ENCODE data around the gene LTB4R.

LTB4R gene

GRCh38 chr14:24314377-24315193 is 3.3 kb downstream of the LTB4R start:
- TF ChIP-seq POLR2A (IDR thresholded peaks at IDR 0.05; ENCODE audit: low read length) (no peak), GATA1 (IDR thresholded peaks at IDR 0.05; ENCODE audit: low read depth, low read length) (no peak)
- no peak for DNase-seq

- no peak for TF ChIP-seq GATA1 (IDR thresholded peaks at IDR 0.05; ENCODE audit: low read depth, low read length)
- no peak for TF ChIP-seq POLR2A (IDR thresholded peaks at IDR 0.05; ENCODE audit: low read length)
- no peak for DNase-seq
Observed at GRCh38 chr14:24315243-24315806, 4.0 kb downstream of the LTB4R start.

GRCh38 chr14:24315807-24316596 is 4.7 kb downstream of the LTB4R start:
- TF ChIP-seq POLR2A (IDR thresholded peaks at IDR 0.05; ENCODE audit: low read length), result no peak
- TF ChIP-seq GATA1 (IDR thresholded peaks at IDR 0.05; ENCODE audit: low read depth, low read length), result no peak
- peak; percentile 55 to 61 for DNase-seq

GRCh38 chr14:24316597-24316950 is 5.3 kb downstream of the LTB4R start:
- no peak for TF ChIP-seq POLR2A (IDR thresholded peaks at IDR 0.05; ENCODE audit: low read length)

GRCh38 chr14:24317141-24317928 is 6.0 kb downstream of the LTB4R start:
- TF ChIP-seq GATA1 (IDR thresholded peaks at IDR 0.05; ENCODE audit: low read depth, low read length), result no peak
- no peak for TF ChIP-seq POLR2A (IDR thresholded peaks at IDR 0.05; ENCODE audit: low read length)
- no peak for DNase-seq

More at GRCh38 chr14:24316597-24316950, 5.3 kb downstream of the LTB4R start:
- no peak for DNase-seq

- no peak for TF ChIP-seq POLR2A (IDR thresholded peaks at IDR 0.05; ENCODE audit: low read length)
- TF ChIP-seq GATA1 (IDR thresholded peaks at IDR 0.05; ENCODE audit: low read depth, low read length), result no peak
- DNase-seq, result no peak
Observed at GRCh38 chr14:24321212-24321975, 10.1 kb downstream of the LTB4R start.

- no peak for DNase-seq
- no peak for TF ChIP-seq GATA1 (IDR thresholded peaks at IDR 0.05; ENCODE audit: low read depth, low read length)
- no peak for TF ChIP-seq POLR2A (IDR thresholded peaks at IDR 0.05; ENCODE audit: low read length)
Observed at GRCh38 chr14:24322672-24323071, 11.4 kb downstream of the LTB4R start.

- TF ChIP-seq GATA1 (IDR thresholded peaks at IDR 0.05; ENCODE audit: low read depth, low read length) (no peak), POLR2A (IDR thresholded peaks at IDR 0.05; ENCODE audit: low read length) (no peak)
Observed at GRCh38 chr14:24323341-24323740, 12.0 kb downstream of the LTB4R start.

GRCh38 chr14:24324024-24324423 is 12.7 kb downstream of the LTB4R start:
- DNase-seq, result no peak
- TF ChIP-seq POLR2A (IDR thresholded peaks at IDR 0.05; ENCODE audit: low read length), result no peak
- no peak for TF ChIP-seq GATA1 (IDR thresholded peaks at IDR 0.05; ENCODE audit: low read depth, low read length)

More at GRCh38 chr14:24323341-24323740, 12.0 kb downstream of the LTB4R start:
- no peak for DNase-seq

- TF ChIP-seq POLR2A (IDR thresholded peaks at IDR 0.05; ENCODE audit: low read length) (no peak), GATA1 (IDR thresholded peaks at IDR 0.05; ENCODE audit: low read depth, low read length) (no peak)
- DNase-seq, result no peak
Observed at GRCh38 chr14:24325041-24325530, 13.8 kb downstream of the LTB4R start.

GRCh38 chr14:24325963-24326362 is 14.7 kb downstream of the LTB4R start:
- DNase-seq, result no peak
- TF ChIP-seq POLR2A (IDR thresholded peaks at IDR 0.05; ENCODE audit: low read length) (no peak), GATA1 (IDR thresholded peaks at IDR 0.05; ENCODE audit: low read depth, low read length) (no peak)

GRCh38 chr14:24327303-24327702 is 16.0 kb downstream of the LTB4R start:
- no peak for DNase-seq
- TF ChIP-seq GATA1 (IDR thresholded peaks at IDR 0.05; ENCODE audit: low read depth, low read length), result no peak
- TF ChIP-seq POLR2A (IDR thresholded peaks at IDR 0.05; ENCODE audit: low read length), result no peak

GRCh38 chr14:24327914-24328313 is 16.6 kb downstream of the LTB4R start:
- DNase-seq, result peak; percentile 24 to 45
